ENCODE data around the gene ERH. TPM values are rescaled to one million over a fixed set of nuclear protein-coding genes. Genes with fewer than 3 reads are reported as not detected.

The ERH gene
- total RNA-seq (100 to 1,000 TPM in 2 of 4 donors, 10 to 100 TPM in 2; 86.2 to 115 (median 103) TPM), polyA plus RNA-seq (100 to 1,000 TPM in 2 of 3 donors, 10 to 100 TPM in 1; 76.9 to 130 (median 111) TPM)
- long read RNA-seq, donor 1, transcript ERH-203 (4 exons, 1,124 nt) = major isoform, 11 of 12 reads
- long read RNA-seq, donor 1, partial matches to known transcripts = 0 of 12 reads
- long read RNA-seq, donor 1, other reads (novel, unspliced or antisense) = 1 of 12 reads
- long read RNA-seq, donor 2, transcript ERH-203 (4 exons, 1,124 nt) = major isoform, 19 of 23 reads
- long read RNA-seq, donor 2, partial matches to known transcripts = 0 of 23 reads
- long read RNA-seq, donor 2, other reads (novel, unspliced or antisense) = 3 of 23 reads

DNA sequence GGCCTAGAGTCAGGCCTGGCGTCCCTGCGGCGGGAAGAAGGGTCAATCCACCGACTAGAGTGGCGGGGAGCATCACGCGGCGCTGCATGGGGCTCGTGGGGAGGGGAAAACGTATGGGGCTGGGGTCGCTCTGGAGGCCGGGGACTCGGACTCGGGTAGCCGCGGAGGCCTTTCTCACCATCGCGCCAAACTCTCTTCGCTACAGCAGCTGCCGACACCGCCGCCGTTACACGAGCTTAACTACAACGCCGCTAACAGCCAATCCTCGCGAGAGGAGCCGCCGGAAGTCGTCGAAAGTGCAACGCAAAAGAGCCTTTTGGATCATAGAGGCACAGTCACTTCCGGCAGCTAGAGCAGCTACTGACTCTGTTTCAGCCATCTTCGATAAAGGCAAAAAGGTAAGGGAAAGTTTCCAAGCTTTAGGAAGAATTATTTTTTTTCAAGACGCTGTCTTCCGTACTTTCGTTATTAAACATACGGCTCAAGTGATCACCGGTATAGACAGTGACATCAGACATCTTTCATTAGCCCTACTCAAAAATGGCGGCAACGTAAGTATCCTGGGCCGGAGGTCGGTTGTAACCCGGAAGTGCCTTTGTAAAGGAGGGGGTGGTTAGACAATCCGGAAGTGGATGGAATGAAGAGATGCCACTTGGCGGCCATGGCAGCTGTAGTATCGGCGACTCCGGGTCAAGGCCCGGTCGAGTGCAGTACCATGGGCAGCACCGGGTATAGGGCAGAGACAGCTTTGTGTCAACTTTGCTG, at the start of gene ERH, which contains the start of gene SLC39A9:
TSS of gene ERH (minus strand) at position 247 of the 765 bp plus-strand sequence. CDS start at position 181, 66 bp downstream.
TSS of gene SLC39A9 (plus strand) at position 640 of the 765 bp plus-strand sequence. CDS start 678 bp downstream, outside the sequence.
- peaks cover 39% of the 10 kb centered on the region for H3K4me1 ChIP-seq
- ATAC-seq = peak; percentile 98 to 99 (median 98)
- TF ChIP-seq, protein P1, sequence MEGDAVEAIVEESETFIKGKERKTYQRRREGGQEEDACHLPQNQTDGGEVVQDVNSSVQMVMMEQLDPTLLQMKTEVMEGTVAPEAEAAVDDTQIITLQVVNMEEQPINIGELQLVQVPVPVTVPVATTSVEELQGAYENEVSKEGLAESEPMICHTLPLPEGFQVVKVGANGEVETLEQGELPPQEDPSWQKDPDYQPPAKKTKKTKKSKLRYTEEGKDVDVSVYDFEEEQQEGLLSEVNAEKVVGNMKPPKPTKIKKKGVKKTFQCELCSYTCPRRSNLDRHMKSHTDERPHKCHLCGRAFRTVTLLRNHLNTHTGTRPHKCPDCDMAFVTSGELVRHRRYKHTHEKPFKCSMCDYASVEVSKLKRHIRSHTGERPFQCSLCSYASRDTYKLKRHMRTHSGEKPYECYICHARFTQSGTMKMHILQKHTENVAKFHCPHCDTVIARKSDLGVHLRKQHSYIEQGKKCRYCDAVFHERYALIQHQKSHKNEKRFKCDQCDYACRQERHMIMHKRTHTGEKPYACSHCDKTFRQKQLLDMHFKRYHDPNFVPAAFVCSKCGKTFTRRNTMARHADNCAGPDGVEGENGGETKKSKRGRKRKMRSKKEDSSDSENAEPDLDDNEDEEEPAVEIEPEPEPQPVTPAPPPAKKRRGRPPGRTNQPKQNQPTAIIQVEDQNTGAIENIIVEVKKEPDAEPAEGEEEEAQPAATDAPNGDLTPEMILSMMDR (IDR thresholded peaks at IDR 0.05) = no peak
- peaks cover 11 to 33% of the 10 kb centered on the region in 2 donors for H3K36me3 ChIP-seq (ENCODE audit: insufficient read depth in 1 of 2, low read depth in 1 of 2)
- no peaks in the 10 kb centered on the region for H3K9me3 ChIP-seq
- H3K27me3 ChIP-seq (ENCODE audit: insufficient read depth in 3 of 3, low read length in 2 of 3) = no peaks in the 10 kb centered on the region
- H3K4me3 ChIP-seq = peak within 1 kb of the TSS; percentile 93
- peak within 1 kb of the TSS; percentile 94 for H3K27ac ChIP-seq
- intact Hi-C loops (cut with DNase I) = loop anchor here in 1 of 2 donors (2.0 to 10.0 kb wide), 2 partner anchors 63 to 243 kb away; partner anchors contain the start of gene DCAF5
- 0% methylated on average over 52 to 53 of the region's 53 CpGs for WGBS, 3 donors
- peak; percentile 95 to 98 for DNase-seq

DNA sequence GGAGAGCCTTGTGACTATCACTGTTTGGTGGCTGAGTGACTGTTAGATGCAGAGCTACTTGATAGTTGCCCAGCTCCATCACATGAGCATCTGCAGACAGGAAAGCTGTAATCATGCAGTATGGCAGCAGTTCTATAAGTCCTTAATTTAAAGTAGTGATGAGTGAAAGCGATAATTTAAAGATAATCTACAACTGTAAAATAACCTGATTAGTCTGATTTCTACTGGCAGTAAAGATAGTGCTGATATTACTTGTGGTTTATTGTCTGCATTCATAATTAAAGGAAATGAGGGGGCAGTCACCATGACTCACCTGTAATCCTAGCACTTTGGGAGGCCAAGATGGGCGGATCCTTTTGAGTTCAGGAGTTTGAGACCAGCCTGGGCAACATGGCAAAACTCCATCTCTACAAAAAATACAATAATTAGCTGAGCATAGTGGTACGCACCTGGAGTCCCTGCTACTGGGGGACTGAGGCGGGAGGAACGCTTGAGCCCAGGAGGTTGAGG, 45.3 kb upstream of the ERH start:
- H3K27me3 ChIP-seq (ENCODE audit: insufficient read depth in 3 of 3, low read length in 2 of 3) = no peaks in the 10 kb centered on the region
- TF ChIP-seq, protein P1 (IDR thresholded peaks at IDR 0.05) = no peak
- WGBS, 3 donors = 96 to 99% (median 98%) methylated on average over 5 of the region's 5 CpGs
- H3K36me3 ChIP-seq (ENCODE audit: insufficient read depth in 1 of 2, low read depth in 1 of 2) = peaks cover 0 to 40% of the 10 kb centered on the region in 2 donors
- intact Hi-C loops (cut with DNase I) = no loop called here
- DNase-seq = no peak
- H3K4me3 ChIP-seq = no peak overlapping the region
- no peaks in the 10 kb centered on the region for H3K9me3 ChIP-seq
- H3K4me1 ChIP-seq = no peaks in the 10 kb centered on the region
- H3K27ac ChIP-seq = no peak overlapping the region
- ATAC-seq = no peak

DNA sequence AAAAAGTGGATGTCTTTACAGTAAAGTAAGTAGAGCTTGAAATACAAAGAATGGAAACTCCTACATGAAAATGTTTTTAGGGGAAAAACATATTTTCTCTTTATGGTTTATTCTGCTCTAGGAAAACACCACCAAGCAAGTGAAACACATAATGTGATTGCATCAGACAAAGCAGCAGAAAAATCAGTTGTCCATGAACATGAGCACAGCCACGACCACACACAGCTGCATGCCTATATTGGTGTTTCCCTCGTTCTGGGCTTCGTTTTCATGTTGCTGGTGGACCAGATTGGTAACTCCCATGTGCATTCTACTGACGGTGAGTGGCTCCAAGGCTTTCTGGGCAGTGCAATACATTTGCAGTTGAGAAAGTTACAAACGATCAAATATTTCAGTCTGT, 43.8 kb upstream of the ERH start:
- H3K27me3 ChIP-seq (ENCODE audit: insufficient read depth in 3 of 3, low read length in 2 of 3) = no peaks in the 10 kb centered on the region
- H3K9me3 ChIP-seq = no peaks in the 10 kb centered on the region
- no peak overlapping the region for H3K4me3 ChIP-seq
- H3K36me3 ChIP-seq (ENCODE audit: insufficient read depth in 1 of 2, low read depth in 1 of 2) = peaks cover 0 to 40% of the 10 kb centered on the region in 2 donors
- intact Hi-C loops (cut with DNase I) = no loop called here
- TF ChIP-seq, protein P1 (IDR thresholded peaks at IDR 0.05) = no peak
- 57 to 68% (median 58%) methylated on average over 5 of the region's 5 CpGs for WGBS, 3 donors
- no peak overlapping the region for H3K27ac ChIP-seq
- ATAC-seq = no peak
- no peaks in the 10 kb centered on the region for H3K4me1 ChIP-seq
- no peak for DNase-seq

DNA sequence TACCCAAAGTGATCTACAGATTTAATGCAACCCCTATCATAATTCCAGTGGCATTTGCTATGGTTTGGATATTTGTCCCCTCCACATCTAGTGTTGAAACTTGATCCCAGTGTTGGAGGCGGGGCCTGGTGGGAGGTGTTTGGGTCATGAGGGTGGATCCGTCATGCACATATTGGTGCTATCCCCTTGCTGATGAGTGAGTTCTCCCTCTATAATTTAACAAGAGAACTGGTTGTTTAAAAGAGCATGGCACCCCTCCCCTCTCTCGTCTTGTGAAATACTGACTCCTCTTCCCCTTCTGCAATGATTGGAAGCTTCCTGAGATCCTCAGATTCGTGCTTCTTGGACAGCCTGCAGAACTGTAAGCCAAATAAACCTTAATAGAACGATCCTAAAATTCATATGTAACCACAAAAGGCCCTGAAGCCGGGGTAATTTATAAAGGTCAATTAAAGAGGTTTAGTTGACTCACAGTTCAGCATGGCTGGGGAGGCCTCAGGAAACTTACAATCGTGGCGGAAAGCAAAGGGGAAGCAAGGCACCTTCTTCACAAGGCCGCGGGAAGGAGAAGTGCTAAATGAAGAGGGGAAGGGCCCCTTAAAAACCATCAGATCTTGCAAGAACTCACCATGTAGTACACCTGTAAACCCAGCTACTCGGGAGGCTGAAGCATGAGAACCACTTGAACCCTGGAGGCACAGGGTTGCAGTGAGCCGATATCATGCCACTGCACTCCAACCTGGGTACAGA, 41.6 kb upstream of the ERH start:
- Histone ChIP-seq H3K36me3 (ENCODE audit: insufficient read depth in 1 of 2, low read depth in 1 of 2) (peaks cover 0 to 31% of the 10 kb centered on the region in 2 donors), H3K27me3 (ENCODE audit: insufficient read depth in 3 of 3, low read length in 2 of 3) (no peaks in the 10 kb centered on the region), H3K4me3 (no peak overlapping the region), H3K4me1 (no peaks in the 10 kb centered on the region), H3K27ac (no peak overlapping the region), H3K9me3 (no peaks in the 10 kb centered on the region)
- ATAC-seq = no peak
- no peak for DNase-seq
- 86 to 91% (median 87%) methylated on average over 12 of the region's 12 CpGs for WGBS, 3 donors
- TF ChIP-seq, protein P1 (IDR thresholded peaks at IDR 0.05) = no peak
- intact Hi-C loops (cut with DNase I) = loop anchor here in 1 of 2 donors (5.0 kb wide), 1 partner anchor 72 kb away; no protein-coding TSS in a partner anchor
